GM19397 (cell line): ENCODE data around the gene ASB6.
"Not testable (repeated sequence)": the region's sequence is repeated elsewhere in the genome, so short reads cannot be mapped to it uniquely, and the experiment has no call there.

Experiments
- ATAC-seq: cut with Tn5 transposase; IDR thresholded peaks from one replicate; pipeline ENCODE4 v1.9.1; 2021; ENCODE audit warnings: mild to moderate bottlenecking, moderate library complexity; ENCODE audit not compliant: unreplicated experiment

The ASB6 gene

GRCh38 chr9:129669141-129669718 lies 27.3 kb upstream of the ASB6 start:
- ATAC-seq = no peak

DNA sequence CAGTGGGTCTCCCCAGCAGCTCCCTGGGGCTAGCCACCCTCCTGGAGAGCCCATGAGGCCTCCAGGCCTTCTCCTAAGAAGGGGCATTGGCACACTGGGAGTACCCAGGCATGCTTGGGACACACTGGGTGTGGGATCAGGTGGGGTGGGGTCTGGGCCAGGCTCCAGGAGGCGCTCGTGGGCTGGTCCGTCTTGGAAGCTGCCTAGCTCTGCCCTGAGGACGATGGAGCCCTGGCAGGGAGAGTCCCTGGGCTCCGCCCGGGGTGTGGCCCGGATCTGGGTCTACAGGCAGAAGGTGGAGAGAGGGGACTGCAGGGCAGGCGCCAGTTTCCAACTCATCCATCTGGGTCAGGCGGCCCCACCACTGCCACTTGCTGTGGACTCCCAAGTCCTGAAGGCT lies 25.9 kb upstream of the ASB6 start:
- ATAC-seq = no peak

- no peak for ATAC-seq
Observed at GRCh38 chr9:129667378-129667777, 25.4 kb upstream of the ASB6 start.

DNA sequence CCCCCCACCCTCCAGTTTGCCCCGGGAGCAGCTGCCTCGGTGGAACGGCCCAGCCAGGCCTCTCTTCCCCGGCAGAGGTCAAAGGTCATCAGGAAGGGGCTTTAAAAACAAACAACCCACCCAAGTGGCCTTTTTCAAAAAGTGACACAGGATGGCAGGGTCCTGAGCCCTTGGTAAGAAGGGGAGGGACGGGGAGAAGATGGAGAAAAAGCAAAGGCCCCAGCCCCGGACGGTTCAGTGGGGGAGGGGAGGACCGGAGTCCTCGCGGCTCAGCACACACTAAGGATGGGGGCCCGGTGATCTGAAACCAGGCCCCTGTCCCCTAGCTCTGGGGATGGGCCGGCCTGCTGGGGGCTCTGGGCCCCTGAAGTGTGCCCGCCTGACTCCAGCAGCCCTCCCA lies 24.6 kb upstream of the ASB6 start:
- ATAC-seq = no peak

DNA sequence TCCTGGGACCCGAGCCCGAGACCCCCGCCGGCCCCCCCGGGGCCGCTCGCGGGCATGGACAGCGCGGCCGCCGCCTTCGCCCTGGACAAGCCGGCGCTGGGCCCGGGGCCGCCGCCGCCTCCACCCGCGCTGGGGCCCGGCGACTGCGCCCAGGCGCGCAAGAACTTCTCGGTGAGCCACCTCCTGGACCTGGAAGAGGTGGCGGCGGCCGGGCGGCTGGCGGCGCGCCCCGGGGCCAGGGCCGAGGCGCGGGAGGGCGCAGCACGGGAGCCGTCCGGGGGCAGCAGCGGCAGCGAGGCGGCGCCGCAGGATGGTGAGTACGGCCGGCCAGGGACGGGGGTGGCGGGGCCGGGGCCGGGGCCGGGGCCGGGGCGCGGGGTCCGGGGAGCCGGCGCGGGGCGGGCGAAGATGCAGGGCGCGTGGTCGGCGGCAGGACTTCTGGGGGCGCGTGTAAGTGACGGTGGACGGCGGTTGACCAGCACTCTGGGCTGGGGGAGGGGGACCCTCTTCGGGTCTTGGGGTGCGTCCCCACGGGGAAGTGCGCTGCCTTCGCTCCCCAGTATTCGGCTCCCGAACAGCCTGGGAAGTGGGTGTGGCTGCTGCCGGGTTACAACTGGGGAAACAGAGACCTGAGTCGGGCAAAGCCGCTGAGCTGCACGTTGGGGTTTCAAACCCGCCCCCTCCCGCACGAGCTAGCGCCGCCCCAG lies 24.0 kb upstream of the ASB6 start:
- no peak for ATAC-seq

- no peak for ATAC-seq
Observed at GRCh38 chr9:129665389-129665775, 23.4 kb upstream of the ASB6 start, which contains the start of gene PRRX2. Gene PRRX2 (plus strand): TSS chr9:129665647. CDS start chr9:129665868, 221 bp downstream.

DNA sequence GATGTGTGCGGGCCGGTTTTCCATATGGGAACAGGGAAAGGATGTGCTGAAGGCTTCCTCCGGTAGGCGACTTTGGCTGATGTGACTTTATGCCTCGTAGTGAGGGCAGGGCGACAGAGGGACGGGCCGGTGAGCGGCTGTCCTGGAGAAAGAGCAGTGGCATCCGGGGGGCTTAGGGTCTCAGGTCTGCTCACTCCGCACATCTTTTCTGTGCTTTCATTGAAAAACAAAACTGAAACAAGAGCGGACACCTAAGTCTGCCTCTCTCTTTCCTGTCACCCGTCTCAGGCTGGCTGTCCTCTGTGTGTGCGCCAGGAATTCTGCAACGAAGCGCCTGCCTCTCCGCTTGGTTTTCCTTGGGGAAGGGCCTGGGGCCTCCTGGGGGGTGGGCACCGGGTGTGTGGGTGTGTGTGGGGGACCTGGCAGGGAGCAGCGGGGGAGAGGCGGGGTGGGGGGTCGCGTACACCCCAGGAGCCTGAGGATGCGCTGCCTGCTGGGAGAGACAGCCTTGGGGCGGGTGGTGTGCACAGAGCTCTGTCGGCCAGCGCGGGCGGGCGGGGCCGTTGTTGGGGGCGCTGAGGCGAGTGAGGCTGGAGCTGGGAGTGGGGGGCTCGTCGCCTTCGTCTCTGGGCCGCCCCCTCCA lies 22.9 kb upstream of the ASB6 start:
- no peak for ATAC-seq

GRCh38 chr9:129662239-129662638 lies 20.3 kb upstream of the ASB6 start:
- ATAC-seq = not testable (repeated sequence)

- ATAC-seq = no peak
Observed at GRCh38 chr9:129661029-129661428, 19.1 kb upstream of the ASB6 start.

DNA sequence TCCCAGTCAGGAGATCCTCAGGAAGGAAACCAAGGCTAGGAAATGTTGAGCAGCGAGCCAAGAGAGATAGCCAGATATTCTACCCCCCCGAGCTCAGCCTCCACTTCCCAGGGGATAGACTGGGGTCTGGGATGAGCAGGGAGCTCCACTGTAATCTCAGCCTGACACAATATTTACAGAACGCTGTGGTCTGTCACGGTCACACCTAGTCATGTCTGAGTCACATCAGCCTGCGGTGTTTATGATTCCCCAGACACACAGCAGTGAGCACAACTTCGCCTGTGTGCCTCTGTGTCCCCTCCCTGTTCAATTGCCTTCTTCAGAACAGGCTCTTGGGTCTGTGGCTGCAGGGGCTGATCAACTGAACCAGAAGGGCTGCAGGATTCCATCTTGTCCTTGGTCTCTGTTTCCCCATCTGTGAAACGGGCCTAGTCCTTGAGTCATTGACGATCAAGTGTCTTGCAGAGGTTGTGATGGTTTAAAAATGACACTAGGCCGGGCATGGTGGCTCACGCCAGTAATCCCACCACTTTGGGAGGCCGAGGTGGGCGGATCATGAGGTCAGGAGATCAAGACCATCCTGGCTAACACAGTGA lies 14.9 kb upstream of the ASB6 start:
- ATAC-seq = no peak

DNA sequence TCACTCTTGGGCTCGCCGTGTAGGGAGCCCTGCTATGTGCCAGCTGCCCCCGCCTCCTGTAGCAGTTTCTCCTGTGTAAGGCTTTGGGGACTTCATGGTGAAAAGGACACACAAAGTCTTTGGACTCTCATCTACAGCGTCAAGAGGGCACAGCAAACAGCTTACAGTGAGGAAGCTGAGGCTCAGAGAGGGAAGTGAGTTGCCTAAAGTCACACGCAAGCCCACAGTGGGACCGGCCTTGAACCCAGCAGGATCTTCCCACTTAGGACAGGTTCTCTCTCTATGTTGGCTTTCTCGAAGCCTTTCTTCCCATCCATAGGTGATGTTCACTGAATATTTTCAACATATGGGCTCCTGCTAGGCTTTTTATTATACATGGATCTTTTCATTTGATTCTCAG lies 13.7 kb upstream of the ASB6 start:
- ATAC-seq = no peak

- ATAC-seq = no peak
Observed at GRCh38 chr9:129655154-129655553, 13.2 kb upstream of the ASB6 start.

DNA sequence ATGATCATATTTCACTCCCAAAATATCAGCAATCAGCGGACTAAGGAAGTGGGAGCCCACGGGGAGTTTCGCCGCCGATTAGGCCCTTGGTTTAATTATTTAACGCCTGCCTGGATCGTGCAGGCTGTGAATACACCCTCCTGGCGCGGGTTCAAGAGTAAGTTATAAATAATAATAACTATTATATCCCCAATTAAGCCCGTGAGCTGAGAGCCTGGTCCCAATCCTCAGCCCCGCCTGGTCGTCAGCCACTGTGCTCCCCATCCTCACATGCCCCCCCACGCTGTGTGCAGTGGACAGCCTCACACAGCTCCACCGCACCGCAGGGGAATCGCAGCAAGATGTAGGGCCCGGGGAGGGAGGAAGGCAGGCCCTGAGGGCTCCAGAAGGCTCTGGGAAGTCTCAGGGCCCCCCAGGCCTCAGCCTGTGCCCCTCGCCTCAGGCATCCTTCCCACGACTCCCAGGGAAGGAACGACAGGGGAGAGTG lies 12.6 kb upstream of the ASB6 start:
- no peak for ATAC-seq

- no peak for ATAC-seq
Observed at GRCh38 chr9:129653823-129654553, 12.0 kb upstream of the ASB6 start.

DNA sequence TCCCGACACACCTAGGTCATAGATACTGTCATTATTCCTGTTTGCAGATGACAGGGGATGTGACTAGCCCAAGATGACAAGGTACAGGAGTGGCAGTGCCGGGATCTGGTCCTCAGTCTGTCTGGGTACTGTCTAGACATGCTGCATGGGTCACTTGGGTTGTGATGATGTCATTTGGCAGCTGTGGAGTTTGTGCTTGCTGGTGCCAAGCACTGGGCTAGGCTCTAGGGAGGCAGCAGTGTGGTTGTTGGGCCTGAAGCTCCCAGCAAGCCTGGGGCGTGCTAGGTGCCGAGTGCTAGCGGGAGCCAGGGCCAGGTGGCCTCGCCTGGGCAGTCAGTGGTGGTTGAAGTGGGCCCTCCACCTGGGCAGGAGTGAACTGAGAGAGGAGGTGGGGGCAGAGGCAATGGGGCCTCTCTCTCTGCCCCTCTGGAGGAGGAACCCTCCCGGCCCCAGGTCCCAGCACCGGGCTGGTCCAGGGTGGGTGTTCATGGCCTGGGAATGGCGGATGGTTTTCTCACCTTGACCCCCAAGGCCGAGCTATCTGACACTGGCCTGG lies 8.8 kb upstream of the ASB6 start:
- ATAC-seq = no peak

DNA sequence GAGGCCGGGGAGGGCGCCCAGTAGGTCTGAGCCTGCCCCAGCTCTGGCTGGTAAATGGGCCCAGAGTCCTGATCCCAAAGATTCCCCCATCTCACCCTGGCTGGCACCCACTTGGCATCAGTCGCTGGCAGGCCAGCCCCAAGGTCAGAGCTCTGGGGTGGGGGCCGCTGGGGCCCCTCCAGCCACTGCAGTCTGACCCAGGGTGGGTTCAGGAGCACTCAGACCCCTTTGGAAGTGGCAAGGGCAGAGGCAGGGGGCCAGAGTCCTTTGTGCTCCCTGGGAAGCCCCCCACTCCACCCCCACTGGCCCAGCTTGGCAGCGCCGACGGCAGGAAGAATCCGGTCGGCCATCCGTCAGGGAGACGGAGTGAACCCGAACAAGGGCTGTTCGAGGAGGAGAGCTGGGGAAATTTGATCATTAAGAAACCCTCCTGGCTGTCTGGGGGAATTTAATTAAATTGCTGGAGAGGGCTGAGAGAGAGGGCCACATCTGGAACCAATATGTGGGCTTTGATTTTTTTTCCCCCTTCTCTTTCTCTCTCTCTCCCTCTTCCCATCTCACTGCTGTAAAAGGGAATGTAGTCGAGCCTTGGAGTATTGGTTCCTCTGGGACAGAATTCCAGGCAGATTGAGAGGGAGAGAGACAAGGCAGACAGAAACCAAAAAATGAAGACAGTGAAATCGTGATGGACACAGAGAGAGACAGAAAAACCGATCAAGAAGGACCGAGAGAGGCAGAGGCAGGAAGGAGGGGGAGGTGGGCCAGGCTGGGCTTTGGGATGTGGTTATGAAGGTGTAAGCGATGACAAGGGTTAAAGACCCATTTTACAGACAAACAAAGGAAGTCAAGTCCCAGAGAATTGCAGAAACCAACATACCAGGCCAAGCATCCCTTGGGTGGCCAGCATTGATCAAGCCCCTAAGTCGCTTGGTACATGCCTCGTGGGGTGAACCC lies 8.1 kb upstream of the ASB6 start:
- no peak for ATAC-seq

DNA sequence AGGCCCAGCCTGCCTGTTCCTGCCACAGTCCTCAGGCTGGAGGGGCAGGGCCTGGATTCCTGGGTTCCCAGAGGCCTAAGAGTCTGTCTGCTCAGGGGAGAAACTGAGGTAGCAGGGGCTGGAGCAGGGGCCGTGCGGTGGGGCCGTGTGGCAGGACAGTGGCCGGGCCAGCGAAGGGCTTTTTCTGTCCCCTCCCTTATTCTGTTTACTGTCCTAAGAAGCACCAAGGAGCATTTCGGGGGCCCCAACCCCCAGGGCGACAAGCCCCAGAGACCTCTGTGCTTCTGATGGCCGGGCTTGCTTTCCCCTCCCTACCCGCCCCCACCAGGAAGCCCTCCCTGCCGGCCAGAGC lies 6.8 kb upstream of the ASB6 start:
- ATAC-seq = no peak

DNA sequence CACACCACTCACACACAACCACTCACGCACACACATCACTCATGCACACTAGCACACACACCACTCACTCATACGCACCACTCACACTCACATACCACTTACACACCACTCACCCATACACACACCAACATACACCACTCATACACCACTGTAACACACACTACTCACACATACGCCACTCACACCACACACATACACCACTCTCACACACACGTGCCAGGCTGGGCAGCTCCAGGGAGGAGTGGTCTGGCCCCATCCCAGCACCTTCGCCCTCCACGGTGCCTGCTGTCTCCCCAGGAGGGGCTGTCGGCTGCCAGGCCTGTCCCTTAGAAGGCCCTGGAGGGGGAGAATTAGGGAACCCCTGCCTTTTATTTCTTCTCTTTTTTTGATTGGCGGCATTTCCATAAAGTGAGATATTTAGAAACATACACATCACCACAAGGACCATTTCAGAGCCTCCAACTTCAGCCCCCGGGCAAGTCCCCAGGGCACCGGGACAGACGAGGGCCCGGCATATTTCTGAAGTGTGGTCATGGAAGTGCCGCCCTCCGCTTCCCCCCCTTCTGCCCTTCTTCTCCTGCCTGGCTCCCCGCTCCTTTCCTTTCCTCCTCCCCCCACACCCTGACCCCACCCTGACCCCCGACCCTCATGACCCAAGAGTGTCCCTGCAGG lies 6.3 kb upstream of the ASB6 start:
- no peak for ATAC-seq

DNA sequence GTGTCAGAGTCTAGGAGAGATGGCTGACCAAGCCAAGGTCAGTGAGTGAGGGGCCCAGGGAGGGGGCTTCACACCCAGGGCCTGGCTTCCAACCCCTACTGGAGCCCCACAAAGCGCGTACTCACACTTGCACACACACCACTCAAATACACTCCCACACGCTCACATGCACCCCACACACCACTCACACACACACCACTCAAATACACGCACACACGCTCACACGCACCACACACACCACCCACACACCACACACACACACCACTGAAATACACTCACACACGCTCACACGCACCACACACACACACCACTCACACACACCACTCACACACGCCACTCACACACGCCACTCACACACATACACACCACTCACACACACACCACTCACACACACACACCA lies 5.7 kb upstream of the ASB6 start:
- ATAC-seq = no peak
